GM21723 (cell line): ENCODE data around the gene HCRT.
"Not testable (repeated sequence)": the region's sequence is repeated elsewhere in the genome, so short reads cannot be mapped to it uniquely, and the experiment has no call there.

Experiments
- ATAC-seq: cut with Tn5 transposase; IDR thresholded peaks from one replicate; pipeline ENCODE4 v1.9.1; 2021; ENCODE audit warnings: mild to moderate bottlenecking, moderate library complexity; ENCODE audit not compliant: unreplicated experiment

Gene HCRT, protein sequence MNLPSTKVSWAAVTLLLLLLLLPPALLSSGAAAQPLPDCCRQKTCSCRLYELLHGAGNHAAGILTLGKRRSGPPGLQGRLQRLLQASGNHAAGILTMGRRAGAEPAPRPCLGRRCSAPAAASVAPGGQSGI

DNA sequence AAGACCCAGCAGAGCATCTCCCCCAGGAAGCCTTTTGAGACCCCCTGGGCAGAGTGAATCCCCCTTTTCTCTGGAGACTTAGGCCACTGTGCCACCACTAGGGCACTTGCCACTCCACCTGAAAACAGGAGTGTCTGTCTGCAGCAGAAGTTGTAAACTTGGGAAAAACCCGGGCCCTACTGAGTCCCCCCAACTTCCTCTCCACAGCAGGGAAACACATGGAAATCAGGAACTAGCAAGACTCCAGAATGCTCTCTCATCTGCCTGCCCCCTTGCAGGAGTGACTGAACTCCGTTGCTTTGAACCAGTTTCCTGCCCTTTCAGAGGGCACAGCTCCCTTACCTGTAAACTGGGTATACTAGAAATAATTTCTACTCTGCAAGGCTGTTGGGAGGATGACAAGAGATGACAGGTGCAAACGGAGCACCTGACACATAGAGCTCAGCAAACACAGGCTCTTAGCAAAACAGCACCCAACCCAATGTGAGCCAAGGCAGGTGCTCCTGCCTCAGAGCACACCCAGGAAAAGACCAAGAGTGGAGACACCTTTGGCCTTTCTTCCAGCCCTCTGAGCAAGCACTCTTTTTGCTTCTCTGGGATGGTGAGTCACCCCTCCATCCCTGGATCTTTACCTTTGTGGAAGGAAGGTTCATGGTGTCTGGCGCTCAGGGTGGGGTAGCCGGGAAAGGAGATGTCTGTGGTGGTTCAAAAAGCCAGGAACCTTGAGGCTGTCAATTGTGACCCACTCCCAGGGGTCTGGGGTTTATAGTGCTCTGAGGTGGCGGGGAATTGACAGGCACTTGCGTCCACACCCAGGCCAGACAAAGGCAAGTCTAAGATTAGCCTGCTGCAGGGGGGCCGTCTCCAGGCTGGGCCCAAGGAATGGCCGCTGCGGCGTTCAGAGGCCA is at the start of gene HCRT:
Gene HCRT, minus strand, starts transcription at position 740 of the 908 bp plus-strand sequence. Its CDS starts 87 bp downstream, at position 653.
- ATAC-seq = no peak

DNA sequence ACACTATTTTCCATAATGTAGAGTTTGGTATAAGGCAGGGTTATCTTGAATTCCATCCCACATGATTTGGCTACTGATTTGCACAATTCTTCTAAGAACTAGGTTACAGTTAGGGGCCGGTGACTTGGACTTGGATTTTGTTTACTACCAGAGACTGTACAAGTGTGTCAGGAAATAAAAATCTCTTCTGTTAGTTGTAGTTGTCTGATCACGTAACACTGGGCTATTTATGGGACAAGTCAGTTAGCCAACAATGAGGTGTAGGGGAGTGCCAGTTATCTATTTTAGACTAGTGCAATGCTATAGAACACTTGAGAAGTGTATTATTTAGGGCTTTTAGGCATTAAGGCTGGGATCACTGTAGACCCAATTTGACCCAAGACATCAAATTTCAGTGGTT is 48.7 kb upstream of the HCRT start:
- ATAC-seq = no peak

DNA sequence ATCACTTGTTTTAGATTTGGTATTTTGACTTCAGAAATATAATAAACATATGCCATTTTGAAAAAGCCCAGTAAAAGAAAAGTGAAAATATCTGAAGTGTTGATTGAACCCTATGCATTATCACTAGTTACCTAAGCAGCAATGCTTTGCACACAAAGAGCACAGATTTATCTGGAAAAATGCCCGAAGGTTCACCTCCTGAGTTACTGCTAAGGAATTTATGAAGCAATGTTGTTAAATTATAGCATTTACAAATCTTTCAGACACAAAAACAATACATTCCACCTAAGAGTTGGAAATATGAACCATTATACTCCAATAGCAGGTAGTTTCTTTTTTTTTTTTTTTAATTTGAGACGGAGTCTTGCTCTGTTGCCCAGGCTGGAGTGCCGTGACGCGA is 47.9 kb upstream of the HCRT start:
- ATAC-seq = no peak

DNA sequence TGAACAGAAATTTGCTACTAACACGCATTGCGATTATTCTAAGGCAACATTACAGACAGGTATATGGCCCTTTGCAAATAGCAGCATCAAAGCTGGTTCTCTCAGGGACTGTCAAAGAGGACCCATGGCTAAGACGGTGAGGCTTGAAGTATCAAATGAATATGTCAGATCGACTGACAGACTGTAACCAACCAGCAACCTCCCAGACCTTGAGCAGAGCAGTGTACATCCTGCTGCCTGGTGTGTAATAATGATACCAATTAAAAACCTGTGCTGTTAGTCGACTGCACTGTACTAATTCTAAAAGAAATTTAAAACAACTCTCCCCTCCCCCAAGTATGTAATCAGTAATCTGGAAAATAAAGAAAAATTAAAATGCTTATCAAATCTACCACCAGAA is 45.0 kb upstream of the HCRT start:
- ATAC-seq = no peak

DNA sequence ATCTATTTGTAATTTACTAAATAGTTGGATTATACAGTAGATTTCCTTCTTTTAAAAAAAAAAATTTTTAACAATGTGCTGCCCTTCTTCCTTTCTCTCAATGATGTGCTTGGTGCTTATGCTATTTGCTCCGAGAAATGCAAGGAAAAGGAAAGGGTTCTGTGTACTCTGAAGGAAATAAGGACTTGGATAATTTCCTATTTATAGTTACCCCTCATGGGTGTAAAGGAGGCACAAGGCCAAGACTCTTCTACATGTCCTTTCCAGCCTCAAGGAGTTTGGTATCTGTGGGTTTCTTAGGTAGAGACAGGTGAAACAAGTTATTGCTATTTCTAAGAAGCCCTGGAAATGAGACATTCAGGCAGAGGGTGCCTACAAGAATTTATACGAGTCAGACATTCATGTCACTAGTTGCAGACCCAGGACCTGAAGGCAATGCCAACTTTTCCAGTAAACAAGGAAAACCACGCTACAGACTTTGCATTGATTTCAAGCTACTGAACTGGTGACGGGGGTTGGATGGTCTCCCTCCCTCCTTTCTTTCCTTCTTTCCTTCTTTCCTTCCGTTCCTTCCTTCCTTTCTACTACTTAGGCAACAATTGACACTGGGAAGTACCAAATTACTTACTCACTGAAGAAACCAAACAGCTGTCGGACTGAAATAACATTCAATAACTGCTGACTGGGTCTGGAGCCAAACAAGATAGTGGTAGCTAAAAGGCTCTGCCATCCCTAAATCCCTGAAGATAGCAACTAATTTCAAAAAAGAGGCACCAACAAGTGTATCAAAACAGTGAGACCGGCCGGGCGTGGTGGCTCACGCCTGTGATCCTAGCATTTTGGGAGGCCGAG is 42.8 kb upstream of the HCRT start:
- no peak for ATAC-seq

DNA sequence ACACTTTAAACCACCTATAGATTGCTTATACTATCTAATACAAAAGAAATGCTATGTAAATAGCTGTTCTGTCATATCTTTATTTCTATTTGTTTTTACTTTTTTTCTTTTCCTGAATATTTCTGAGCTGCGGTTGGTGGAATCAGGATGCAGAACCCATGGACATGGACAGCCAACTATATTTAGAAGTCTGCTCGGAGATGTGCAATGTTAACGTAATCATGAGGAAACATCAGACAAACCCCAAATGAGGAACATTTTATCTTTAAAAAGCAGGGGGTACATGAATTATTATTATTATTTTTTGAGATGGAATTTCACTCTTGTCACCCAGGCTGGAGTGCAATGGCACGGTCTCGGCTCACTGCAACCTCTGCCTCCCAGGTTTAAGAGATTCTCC is 40.4 kb upstream of the HCRT start:
- ATAC-seq = no peak

DNA sequence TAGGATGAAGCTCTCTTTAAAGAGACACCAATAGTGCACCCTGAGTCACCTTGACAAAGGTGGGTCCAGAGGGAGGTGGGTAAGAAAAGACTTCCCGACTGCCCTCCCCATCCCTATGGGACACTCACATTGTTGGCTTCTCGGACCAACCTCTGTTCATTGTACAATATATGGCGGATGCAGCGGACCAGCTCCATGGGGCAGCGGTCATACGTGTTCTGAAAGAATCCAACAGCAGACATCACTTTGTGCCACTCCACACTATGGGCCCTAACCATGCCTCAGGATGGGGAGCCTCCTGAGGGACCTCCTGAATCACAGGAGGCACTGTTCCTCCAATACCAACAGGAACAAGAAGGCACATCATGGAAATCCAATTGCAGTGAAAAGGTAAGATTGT is 39.4 kb upstream of the HCRT start:
- no peak for ATAC-seq

DNA sequence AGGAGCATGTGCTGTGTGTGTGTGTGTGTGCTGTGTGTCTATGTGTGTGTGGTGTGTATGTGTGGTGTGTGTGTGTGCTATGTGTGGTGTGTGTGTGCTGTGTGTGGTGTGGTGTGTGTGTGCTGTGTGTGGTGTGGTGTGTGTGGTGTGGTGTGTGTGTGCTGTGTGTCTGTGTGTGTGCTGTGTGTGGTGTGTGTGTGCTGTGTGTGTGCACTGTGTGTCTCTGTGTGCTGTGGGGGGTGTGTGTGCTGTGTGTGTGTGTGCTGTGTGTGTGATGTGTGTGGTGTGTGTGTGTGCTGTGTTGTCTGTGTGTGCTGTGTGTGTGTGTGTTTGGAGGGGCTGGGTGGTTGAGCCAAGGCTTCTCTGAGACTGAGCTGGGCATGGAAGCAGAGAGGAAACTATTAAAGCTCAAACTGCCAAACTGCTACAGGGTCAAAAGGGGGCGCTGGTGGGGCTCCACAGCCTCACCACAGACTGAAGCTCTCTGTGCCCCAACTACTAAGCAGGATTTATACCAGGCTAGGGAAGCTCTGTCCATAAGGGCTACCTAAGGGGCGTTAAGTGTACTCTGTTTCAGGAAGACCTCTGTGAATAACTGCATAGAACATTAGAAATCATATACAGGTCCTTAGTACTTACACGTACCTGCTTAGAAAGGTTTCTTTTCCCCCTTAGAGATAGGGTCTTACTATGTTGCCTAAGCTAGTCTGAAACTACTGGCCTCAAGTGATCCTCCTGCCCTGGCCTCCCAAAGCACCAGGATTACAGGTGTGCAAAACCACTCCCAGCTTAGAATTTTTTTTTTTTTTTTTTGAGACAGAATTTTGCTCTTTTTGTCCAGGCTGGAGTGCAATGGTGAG is 36.9 kb upstream of the HCRT start:
- no peak for ATAC-seq

DNA sequence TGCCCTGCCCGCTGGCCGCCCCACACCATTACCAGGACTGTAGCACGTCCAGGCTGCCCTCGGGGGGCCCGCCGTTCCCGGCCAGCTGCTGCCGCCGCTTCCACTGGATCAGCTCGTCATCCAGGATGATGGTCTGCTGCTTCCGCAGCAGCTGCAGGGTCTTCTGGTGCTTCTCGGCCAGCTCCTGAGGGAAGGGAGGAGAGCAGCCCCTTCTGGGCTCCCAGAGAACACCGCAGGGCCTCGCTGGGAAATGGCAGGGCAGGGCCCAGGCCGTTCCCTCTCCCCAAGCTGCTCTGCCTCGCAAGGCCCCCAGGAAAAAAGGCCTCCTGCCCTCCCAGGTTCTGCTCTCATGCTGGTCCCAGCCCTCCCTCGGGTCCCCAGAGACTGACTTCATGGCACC is 34.0 kb upstream of the HCRT start:
- ATAC-seq = not testable (repeated sequence)

DNA sequence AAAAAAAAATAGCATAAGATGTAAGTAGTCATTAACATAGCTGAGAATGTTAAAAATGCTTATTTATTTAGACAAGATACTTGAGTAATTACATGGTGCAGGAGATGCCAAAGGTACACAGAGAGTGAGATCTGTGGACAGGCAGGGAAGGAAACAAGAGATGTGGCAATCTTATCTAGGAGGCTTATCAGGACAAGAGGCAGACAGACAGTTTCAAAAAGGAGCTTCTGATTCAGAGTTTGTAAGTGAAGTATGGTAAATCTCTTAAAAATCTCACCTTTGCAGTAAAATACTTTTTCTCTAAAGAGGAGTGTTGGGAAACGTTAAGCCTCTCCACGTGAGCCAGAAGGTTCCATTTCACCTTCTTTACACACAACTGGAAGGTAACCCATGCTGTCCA is 28.9 kb upstream of the HCRT start:
- ATAC-seq = no peak

DNA sequence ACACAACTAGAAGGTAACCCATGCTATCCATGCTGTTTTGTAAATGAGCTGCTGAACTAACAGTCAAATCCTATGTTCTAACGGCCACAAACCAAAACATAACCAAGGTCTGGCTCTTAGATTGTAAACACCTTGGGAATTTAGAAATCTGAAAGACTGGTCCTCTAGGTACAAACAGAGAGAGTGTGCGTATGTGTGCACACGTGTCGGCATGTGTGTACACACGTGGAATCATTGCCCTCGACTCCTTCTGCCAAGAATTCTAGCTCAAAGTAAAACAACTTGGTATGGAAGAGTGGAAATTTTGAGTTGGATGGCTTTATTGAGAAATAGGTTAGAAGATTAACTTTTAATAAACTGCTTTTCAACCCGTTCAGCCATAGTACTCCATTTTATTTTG is 27.1 kb upstream of the HCRT start:
- ATAC-seq = no peak

DNA sequence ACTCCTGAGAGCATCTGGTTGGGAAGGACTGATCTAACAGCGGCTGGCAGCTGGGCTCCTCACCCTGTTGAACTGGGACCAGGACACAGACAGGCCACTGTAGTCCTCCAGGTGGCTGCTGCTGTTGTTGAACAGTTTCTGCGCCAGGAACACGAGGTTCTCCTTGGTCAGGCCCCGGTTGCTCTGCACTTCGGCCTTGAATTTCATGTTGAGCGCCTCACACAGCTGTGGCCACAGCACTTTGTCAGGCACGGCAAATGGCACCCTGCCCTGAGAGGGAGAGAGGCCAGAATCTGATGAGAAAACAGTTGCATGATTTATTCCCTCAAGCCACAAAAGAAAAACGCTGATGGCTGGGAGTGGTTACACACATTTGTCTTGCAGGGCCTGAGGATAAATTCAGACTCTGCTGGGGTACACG is 26.7 kb upstream of the HCRT start:
- not testable (repeated sequence) for ATAC-seq

DNA sequence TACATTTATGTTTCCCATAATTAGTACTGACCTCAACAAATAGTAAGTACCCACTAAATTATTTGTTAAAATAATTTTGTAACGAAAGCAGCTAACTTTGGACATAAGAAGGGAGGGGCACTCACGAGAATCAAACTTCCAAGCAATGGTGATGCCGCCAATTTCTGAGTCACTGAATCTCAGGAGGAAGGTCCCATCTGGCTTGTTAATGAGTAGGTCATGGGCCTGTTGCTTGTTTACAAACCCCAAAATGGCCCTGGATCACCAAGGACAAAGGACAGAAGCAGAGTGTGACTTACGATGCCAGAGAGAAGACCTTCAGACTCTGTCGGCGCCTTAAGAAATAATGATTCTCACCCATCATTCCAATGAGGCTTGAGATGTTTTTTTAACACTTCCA is 24.8 kb upstream of the HCRT start:
- ATAC-seq = no peak

DNA sequence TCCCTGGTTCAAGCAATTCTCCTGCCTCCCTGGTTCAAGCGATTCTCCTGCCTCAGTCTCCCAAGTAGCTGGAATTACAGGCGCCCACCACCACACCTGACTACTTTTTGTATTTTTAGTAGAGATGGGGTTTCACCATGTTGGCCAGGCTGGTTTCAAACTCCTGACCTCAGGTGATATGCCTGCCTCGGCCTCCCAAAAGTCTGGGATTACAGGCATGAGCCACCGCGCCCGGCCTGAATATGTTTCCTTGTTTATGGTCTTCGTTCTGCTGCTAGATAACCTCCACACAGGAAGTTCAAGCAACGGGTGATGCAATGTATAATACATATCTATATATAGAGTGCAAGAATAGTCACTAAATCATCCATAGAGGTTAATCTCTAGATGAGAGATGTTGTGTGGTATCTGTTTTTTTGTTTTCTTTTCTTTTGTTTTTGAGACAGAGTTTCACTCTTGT is 20.9 kb upstream of the HCRT start:
- ATAC-seq = not testable (repeated sequence)

DNA sequence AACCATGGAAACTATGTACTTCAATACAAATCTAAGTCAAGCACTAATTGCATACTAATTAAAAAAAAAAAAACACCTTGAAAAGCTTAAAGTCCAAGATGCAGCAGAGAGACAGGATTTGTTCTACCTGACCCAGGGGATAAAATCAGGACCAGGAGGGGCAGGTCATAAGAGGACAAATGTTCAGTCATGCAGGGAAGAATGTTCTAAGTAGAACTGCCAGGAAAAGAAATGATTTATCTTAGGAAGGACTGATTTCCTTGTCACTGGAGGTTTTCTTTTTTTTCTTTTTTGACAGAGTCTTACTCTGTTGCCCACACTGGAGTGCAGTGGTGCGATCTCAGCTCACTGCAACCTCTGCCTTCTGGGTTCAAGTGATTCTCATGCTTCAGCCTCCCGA is 18.1 kb upstream of the HCRT start:
- ATAC-seq = no peak

DNA sequence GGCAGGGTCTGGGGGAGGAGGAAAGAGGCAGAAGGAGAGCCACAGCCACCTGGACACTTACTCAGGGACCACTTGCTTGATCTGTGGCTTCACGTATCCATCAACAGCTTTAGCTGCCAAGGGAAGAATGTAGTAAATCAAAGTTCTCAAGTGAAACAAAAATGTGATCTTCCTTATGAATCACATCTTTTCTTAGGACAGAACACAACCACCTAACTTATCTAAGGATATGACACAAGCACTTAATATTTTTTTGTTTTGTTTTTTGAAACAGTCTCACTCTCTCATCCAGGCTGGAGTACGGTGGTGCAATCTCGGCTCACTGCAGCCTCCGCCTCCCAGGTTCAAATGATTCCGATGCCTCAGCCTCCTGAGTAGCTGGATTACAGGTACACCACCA is 17.4 kb upstream of the HCRT start:
- no peak for ATAC-seq

DNA sequence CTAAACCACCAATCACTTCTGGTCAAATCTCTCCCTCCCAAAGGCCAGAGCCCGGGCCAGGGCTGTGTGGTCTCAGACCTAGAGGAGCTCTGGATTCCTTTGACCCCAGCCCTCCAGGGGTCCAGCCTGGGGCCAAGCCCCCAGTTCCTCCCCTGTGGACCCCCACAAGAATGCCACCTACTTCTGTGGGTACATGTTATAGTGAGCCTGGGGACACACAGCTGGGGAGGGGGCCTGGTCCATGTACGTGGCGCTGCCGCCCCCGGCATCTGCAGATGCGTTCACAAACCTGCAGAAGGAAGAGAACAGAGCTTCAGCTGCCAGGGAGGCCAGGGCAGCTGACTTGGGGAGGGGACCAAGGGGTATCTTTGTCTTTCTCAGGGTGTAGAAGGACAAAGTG is 16.9 kb upstream of the HCRT start:
- no peak for ATAC-seq

DNA sequence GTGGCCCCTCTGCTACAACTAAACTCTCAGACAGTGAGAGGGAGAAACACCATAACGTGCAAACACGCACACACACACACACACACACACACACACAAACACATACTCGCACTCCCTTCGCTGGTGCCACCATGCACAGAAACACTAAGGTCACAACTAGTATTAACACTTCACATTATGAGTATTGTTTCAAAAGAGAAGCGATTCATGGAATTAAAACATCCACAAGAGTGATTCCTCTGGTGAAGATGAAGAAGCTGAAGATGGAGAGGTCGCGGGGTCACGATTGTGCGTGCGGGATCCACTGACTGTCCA is 16.2 kb upstream of the HCRT start:
- no peak for ATAC-seq

DNA sequence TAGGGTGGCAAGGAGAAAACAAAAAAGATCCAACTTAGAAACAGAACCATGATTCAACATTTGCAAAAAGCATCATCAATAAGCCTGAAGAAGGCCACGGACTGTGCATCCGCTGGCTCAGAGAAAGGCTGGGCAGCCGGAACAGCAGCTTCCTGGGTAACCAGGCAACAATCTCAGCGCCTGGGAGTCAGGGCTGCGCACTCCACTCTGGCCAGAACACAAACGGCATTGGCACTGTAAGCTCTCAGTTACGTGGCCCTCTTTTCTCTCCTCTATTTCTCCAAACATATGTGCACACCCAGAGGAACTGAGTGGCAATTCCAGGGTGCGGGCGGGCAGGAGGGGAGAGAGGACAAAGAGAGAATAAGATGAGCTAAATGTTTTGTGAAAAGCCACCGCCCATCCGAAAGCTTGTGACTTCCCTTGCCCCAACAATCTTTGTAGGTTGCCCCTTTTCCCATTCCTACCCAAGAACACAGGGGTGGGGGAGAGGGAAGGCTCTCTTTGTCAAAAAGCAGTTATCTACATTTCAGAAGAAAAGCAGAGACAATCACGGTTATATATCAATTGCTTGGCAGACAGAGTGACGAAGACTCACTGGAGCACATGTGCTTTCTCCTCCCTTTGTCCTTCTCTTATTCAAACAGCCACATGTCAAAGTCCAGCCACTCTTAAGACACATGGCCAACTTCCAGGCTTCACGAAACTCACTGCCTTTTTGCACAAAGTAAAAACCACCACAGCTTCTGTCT is 15.6 kb upstream of the HCRT start:
- ATAC-seq = no peak

DNA sequence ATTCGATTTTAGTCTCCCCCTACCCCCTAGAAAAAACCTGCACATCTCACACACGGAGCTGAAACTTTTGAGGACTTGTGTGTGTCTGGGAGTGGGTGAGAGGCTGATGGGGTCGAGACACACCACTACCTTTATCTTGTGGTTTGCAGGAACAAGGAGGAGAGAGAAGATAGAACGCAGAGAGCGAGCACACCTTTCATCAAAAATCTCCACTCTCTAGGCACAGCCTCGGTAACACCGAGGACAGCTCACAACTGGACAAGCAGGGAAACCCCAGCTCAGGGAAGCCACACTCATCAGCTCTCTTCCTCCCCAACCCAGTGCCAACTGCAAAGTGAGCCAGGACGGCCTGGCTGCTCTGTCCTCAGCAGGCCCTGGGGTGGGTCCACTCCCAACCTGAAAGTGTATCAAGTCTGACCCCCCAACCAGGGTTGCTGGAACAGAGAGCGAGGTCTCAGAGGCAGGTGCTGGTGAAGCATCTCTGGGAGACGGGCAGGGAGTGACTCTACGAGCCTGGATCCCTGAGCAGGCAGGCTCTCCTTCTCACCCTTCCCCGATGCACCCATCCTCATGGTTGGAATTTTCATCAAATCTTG is 14.3 kb upstream of the HCRT start:
- no peak for ATAC-seq
